ENCODE measurements around the gene RNASET2.

Gene RNASET2

GRCh38 chr6:166947251-166947650 is 9.1 kb downstream of the RNASET2 start:
- no peak for DNase-seq (ENCODE audit: low spot score)

- no peak for DNase-seq (ENCODE audit: low spot score)
Observed at GRCh38 chr6:166946125-166946524, 10.2 kb downstream of the RNASET2 start.

DNA sequence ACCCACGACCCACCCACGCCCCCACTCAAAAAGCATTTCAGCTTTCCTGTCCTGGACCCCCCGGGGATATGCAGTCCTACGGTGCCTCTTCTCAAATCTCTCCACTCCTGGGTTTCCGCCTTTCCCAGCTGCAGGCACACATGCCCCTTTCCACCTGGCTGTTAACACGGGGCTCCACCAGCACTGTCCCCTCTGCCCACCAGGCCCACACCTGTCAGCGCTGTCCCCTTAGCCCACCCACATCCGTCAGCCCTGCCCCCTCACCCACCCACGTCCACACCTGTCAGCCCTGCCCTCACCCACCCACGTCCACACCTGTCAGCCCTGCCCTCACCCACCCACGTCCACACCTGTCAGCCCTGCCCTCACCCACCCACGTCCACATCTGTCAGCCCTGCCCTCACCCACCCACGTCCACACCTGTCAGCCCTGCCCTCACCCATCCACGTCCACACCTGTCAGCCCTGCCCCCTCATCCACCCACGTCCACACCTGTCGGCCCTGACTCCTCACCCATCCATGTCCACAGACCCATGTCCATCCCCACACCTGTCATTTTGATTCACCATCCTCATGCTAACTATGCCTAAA is 11.6 kb downstream of the RNASET2 start:
- DNase-seq (ENCODE audit: low spot score), result no peak

GRCh38 chr6:166942393-166943168 is 13.8 kb downstream of the RNASET2 start:
- no peak for DNase-seq (ENCODE audit: low spot score)

- DNase-seq (ENCODE audit: low spot score), result peak; percentile 54
Observed at GRCh38 chr6:166940643-166941068, 15.7 kb downstream of the RNASET2 start.

DNA sequence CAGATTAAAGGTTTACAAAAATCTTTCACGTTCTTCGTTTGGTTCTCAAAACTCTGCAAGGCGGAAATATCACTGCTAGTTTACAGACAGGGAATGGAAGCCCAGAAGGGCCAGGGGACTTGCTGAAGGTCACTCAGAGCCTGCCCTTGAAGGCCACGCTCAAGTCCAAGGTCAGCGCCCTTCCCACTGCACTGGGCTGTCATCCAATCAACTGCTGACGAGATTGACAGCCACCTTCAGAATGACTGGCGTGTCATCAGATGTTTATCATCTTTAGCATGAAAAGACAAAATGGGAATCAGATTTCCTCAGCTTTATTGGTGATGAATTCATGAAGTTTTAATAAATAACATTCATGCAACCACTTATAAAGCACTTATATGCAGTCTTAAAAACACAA is 16.5 kb downstream of the RNASET2 start:
- no peak for DNase-seq (ENCODE audit: low spot score)

- no peak for DNase-seq (ENCODE audit: low spot score)
Observed at GRCh38 chr6:166939345-166939744, 17.0 kb downstream of the RNASET2 start.

DNA sequence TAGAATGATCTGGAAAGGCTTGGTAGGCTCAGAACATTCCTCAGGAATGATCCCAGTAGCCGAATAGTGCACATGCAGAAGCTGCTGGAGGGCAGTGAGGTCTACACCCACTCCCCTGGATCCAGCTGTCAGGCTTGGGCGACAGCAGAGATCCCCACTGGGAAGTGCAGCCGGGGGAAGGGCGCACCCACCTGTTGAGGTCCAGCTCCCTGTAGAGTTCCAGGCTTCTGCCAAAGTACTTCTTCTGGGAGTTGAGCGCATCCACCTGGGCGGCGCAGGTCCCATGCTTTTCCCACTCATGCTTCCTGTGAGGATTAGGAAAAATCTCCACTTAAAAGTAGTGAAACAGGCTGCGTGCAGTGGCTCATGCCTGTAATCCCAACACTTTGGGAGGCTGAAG is 17.6 kb downstream of the RNASET2 start:
- DNase-seq (ENCODE audit: low spot score), result no peak

- DNase-seq (ENCODE audit: low spot score), result no peak
Observed at GRCh38 chr6:166938150-166938549, 18.2 kb downstream of the RNASET2 start.

GRCh38 chr6:166937746-166938145 is 18.6 kb downstream of the RNASET2 start:
- no peak for DNase-seq (ENCODE audit: low spot score)

DNA sequence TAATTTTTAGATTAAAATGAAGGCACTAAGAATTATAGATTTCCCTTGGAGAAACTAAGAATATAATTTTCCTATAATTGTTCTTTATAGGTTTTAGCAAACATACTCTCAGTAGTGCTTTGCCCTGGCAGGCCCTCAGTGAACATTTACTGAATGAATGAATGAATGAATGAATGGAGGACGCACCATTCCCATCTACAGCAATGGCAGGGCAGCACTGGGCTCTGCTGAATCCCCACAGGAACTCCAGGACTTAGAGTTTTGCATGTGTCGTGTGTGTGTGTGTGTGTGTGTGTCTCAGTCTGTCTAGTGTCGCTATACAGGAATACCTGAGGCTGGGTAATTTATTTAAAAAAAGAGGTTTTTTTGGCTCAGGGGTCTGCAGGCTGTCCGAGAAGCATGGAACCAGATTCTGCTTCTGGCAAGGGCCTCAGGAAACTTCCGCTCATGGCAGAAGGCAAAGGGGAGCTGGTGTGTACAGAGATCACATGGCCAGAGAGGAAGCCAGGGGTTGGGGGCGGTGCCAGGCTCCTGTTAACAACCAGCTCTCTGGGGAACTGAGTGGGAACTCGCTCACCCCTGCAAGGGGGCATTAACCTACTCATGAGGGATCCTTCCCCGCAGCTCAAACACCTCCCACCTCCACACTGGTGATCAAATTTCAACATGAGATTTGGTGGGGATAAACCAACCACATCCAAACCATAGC is 20.1 kb downstream of the RNASET2 start:
- no peak for DNase-seq (ENCODE audit: low spot score)

- no peak for DNase-seq (ENCODE audit: low spot score)
Observed at GRCh38 chr6:166935353-166935752, 21.0 kb downstream of the RNASET2 start.

DNA sequence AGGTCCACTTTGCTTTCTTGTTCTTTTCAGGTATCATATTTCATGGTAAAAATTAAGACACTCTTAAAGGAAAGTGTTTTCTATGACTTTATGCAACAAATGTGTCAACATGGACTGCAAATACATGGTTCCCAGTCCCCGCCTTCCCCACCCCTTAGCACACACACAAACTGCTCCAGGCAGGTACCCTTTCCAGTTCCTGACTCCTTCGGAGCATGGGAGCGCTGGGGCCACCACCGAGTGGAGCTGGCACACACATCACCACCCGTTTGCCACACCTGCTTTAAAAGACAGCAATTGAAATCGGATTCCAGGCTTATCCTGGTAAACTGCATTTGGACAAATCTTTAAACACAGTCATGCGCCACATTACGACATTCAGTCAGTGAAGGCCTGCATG is 22.2 kb downstream of the RNASET2 start:
- no peak for DNase-seq (ENCODE audit: low spot score)

DNA sequence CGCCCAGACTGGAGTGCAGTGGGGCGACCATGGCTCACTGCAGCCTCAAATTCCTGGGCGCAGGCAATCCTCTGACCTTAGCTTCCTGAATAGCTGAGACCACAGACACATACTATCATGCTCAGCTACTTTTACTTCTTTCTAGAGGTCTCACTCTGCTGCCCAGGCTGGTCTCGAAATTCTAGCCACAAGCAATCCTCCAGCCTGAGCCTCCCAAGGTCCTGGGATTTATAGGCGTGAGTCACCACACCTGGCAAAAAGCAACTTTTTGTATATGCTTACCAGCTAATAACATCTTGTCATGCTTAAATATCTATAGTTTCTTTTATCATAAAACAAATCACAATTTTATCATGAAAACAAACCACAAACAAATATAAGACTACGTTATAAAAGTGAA is 23.0 kb downstream of the RNASET2 start:
- DNase-seq (ENCODE audit: low spot score), result no peak

DNA sequence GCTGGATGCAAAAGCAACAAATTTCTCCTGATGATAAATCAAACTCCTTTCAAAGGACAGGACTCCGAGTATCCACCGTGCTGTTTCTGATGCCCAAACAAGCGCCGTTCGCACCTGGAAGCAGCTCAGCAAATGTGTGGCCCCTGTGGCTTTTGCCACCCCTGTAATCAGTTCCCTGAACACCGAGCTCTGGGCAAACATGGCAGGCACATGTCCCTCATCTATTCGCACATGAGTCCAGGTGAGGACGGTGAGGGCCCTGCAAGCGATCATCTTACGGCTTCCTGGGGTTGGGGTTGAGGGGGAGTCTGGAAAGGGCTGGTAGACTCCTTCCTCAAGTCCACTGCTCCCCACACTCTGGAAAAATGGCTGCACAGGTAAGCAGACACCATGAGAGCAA is 23.7 kb downstream of the RNASET2 start:
- no peak for DNase-seq (ENCODE audit: low spot score)

GRCh38 chr6:166932116-166932515 is 24.2 kb downstream of the RNASET2 start:
- DNase-seq (ENCODE audit: low spot score), result no peak

GRCh38 chr6:166931426-166931970 is 24.9 kb downstream of the RNASET2 start:
- DNase-seq (ENCODE audit: low spot score), result no peak

GRCh38 chr6:166930354-166930891 is 25.9 kb downstream of the RNASET2 start:
- DNase-seq (ENCODE audit: low spot score), result no peak

DNA sequence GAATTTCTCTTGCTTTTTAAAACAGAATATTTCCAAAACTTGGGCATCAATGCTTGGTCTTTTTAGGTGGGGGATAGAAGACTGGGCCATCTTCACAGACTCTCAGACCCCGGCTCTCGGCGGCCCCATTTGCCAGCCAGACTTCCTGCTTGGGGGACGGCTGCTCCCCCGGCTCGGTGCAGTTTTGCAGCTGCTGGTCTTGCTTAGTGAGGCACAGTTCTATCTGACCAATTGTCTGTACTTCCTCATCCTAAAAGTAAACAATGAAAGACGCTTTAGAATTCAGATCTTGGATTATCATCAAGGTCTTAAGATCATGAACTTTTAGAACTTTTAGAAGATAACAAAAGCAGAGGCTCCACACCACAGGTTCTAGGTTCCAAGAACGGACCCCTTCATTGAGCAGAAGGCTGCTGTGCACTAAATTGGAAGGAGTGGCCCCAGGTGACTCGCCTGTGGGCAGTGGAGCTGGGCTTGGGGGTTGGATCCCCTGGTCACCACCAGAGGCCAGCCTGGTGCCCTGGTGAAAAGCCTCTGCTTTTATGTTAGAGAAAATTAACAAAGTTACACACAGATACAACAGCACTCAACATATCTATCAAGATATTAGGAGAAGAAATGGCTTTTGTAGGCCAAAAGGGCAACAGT is 26.7 kb downstream of the RNASET2 start:
- peak; percentile 6 for DNase-seq (ENCODE audit: low spot score)

- no peak for DNase-seq (ENCODE audit: low spot score)
Observed at GRCh38 chr6:166928644-166929541, 27.5 kb downstream of the RNASET2 start.

Measured in RKO (cell line).